Common myeloid progenitor, CD34-positive (primary cell): ENCODE measurements around the gene FBXO9.

Source experiments
- CTCF ChIA-PET: fragments of 350-600 bp; sonication (Branson Sonifier 250); formaldehyde crosslinking; loops from one replicate; lab custom pipeline; 2021; ENCODE audit warnings: antibody characterized with exemption; lab: Charles Lee
- POLR2A ChIA-PET: fragments of 350-600 bp; sonication (Branson Sonifier 250); formaldehyde crosslinking; loops from one replicate; lab custom pipeline; 2021; ENCODE audit warnings: antibody characterized with exemption; lab: Charles Lee
- DNase-seq, 3 donors: peaks; one replicate each; pipeline versions ENCODE4 v3.0.0 to v3.0.0-alpha.2; 2013
- H3K27ac ChIP-seq, 2 experiments: 1 replicate in 1 of 2; 2 replicates in 1 of 2; pipeline ENCODE4 v1.7.0; 2013; ENCODE audit warnings: inconsistent platforms in 2 of 2, low read length in 2 of 2, mild to moderate bottlenecking in 2 of 2, low read depth in 1 of 2, moderate library complexity in 1 of 2; ENCODE audit not compliant: severe bottlenecking in 2 of 2, insufficient read depth in 1 of 2, poor library complexity in 1 of 2
- H3K27me3 ChIP-seq, 5 experiments: replicated peaks in 2 of 5; 1 replicate in 3 of 5; 2 replicates in 2 of 5; pipeline versions ENCODE4 v1.6.1 to v1.7.0; 2013; ENCODE audit warnings: low read length in 4 of 5, mild to moderate bottlenecking in 2 of 5, moderate library complexity in 2 of 5, inconsistent platforms in 1 of 5; ENCODE audit not compliant: insufficient read depth in 5 of 5, control insufficient read depth in 4 of 5
- H3K36me3 ChIP-seq, 4 experiments: 1 replicate in 2 of 4; 2 replicates in 2 of 4; pipeline versions ENCODE4 v1.6.1 to v1.7.0; 2013; ENCODE audit warnings: low read length in 3 of 4, control low read depth in 1 of 4, mild to moderate bottlenecking in 1 of 4; ENCODE audit not compliant: control insufficient read depth in 4 of 4, insufficient read depth in 4 of 4
- H3K4me1 ChIP-seq, 4 experiments: 1 replicate in 3 of 4; 2 replicates in 1 of 4; pipeline versions ENCODE4 v1.6.1 to v1.7.1; 2013; ENCODE audit warnings: low read length in 3 of 4, mild to moderate bottlenecking in 3 of 4, control low read depth in 1 of 4, inconsistent platforms in 1 of 4, moderate library complexity in 1 of 4; ENCODE audit not compliant: control insufficient read depth in 4 of 4, insufficient read depth in 4 of 4; ENCODE audit errors: control extremely low read depth in 1 of 4
- H3K4me3 ChIP-seq, 7 experiments: 1 replicate in 4 of 7; 2 replicates in 3 of 7; pipeline versions ENCODE4 v1.5.1 to v1.7.0; 2013; ENCODE audit warnings: mild to moderate bottlenecking in 7 of 7, low read length in 6 of 7, moderate library complexity in 6 of 7, inconsistent platforms in 2 of 7, low read depth in 2 of 7, control low read depth in 1 of 7; ENCODE audit not compliant: insufficient read depth in 4 of 7, control insufficient read depth in 1 of 7; ENCODE audit errors: extremely low read depth in 1 of 7
- H3K9me3 ChIP-seq, 5 experiments: 1 replicate in 4 of 5; 2 replicates in 1 of 5; pipeline versions ENCODE4 v1.6.1 to v1.7.1; 2013; ENCODE audit warnings: low read length in 4 of 5, mild to moderate bottlenecking in 2 of 5, inconsistent platforms in 1 of 5, low read depth in 1 of 5, moderate library complexity in 1 of 5; ENCODE audit not compliant: control insufficient read depth in 4 of 5, insufficient read depth in 2 of 5; ENCODE audit errors: control extremely low read depth in 1 of 5
- WGBS: methylation state at CpG from one replicate; pipeline ENCODE4 v1.1.5; 2013; ENCODE audit not compliant: insufficient coverage; 5-methylcytosine and 5-hydroxymethylcytosine counted together

The FBXO9 gene

GRCh38 chr6:53112404-53112803 lies 47.2 kb downstream of the FBXO9 start:
- Histone ChIP-seq H3K27ac (no peak overlapping the region), H3K27me3 (no peaks in the 10 kb centered on the region), H3K4me1 (no peaks in the 10 kb centered on the region), H3K36me3 (no peaks in the 10 kb centered on the region), H3K9me3 (peaks cover 0 to 2% (median 0%) of the 10 kb centered on the region in 5 experiments), H3K4me3 (no peak overlapping the region)
- CTCF ChIA-PET: interaction anchor here (1.1 to 2.7 kb wide), 2 partner anchors 8 to 25 kb away, joined by 3 to 10 read pairs; no protein-coding TSS in a partner anchor
- DNase-seq: no peak
- POLR2A ChIA-PET: no interaction called here

GRCh38 chr6:53112871-53113270 lies 47.7 kb downstream of the FBXO9 start:
- ChIA-PET POLR2A (no interaction called here), CTCF (interaction anchor here (1.1 to 2.7 kb wide), 2 partner anchors 9 to 25 kb away, joined by 3 to 10 read pairs; no protein-coding TSS in a partner anchor)
- peaks cover 0 to 2% (median 0%) of the 10 kb centered on the region in 5 experiments for H3K9me3 ChIP-seq
- no peaks in the 10 kb centered on the region for H3K27me3 ChIP-seq
- WGBS: 83% methylated on average over 1 of the region's 1 CpG
- no peaks in the 10 kb centered on the region for H3K36me3 ChIP-seq
- no peak overlapping the region for H3K27ac ChIP-seq
- no peaks in the 10 kb centered on the region for H3K4me1 ChIP-seq
- no peak for DNase-seq
- no peak overlapping the region for H3K4me3 ChIP-seq

DNA sequence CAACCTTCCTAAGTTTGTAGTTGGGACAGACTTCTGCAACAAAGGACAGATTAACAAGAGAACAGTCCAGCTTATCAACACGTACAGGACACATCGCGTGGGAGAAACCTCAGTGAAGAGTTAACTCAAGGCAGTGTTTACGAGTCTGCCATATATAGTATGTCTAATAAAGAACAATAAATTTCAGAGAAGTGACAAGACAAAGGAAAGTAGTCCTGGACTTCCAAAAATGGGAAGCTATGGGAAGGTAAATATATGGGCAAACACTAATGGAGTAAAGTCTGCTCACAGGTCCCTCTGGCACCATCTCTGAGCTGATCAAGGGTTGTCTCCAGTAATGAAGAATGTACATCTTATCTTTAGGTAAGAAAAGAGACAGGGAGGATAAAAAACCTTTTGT lies 48.5 kb downstream of the FBXO9 start:
- DNase-seq: no peak
- ChIA-PET CTCF (interaction anchor here (2.7 kb wide), 1 partner anchor 10 kb away, joined by 10 read pairs; no protein-coding TSS in a partner anchor), POLR2A (no interaction called here)
- no peaks in the 10 kb centered on the region for H3K36me3 ChIP-seq
- no peak overlapping the region for H3K4me3 ChIP-seq
- no CpG with 5 or more reads among the region's 4 CpGs for WGBS
- H3K9me3 ChIP-seq: peaks cover 0 to 2% (median 0%) of the 10 kb centered on the region in 5 experiments
- H3K27ac ChIP-seq: no peak overlapping the region
- no peaks in the 10 kb centered on the region for H3K27me3 ChIP-seq
- no peaks in the 10 kb centered on the region for H3K4me1 ChIP-seq

GRCh38 chr6:53115113-53115512 lies 49.9 kb downstream of the FBXO9 start:
- Histone ChIP-seq H3K36me3 (no peaks in the 10 kb centered on the region), H3K27me3 (no peaks in the 10 kb centered on the region), H3K9me3 (peaks cover 0 to 2% (median 0%) of the 10 kb centered on the region in 5 experiments), H3K4me3 (no peak overlapping the region), H3K27ac (no peak overlapping the region), H3K4me1 (no peaks in the 10 kb centered on the region)
- DNase-seq: no peak
- ChIA-PET POLR2A (no interaction called here), CTCF (interaction anchor here (2.7 kb wide), 1 partner anchor 11 kb away, joined by 10 read pairs; no protein-coding TSS in a partner anchor)
- WGBS: 100% methylated on average over 1 of the region's 1 CpG

GRCh38 chr6:53115741-53116140 lies 50.5 kb downstream of the FBXO9 start:
- no peak overlapping the region for H3K27ac ChIP-seq
- H3K4me1 ChIP-seq: no peaks in the 10 kb centered on the region
- POLR2A ChIA-PET: no interaction called here
- H3K9me3 ChIP-seq: peaks cover 0 to 2% (median 0%) of the 10 kb centered on the region in 5 experiments
- H3K36me3 ChIP-seq: no peaks in the 10 kb centered on the region
- no peak overlapping the region for H3K4me3 ChIP-seq
- no peak for DNase-seq
- CTCF ChIA-PET: no interaction called here
- H3K27me3 ChIP-seq: no peaks in the 10 kb centered on the region
- WGBS: 100% methylated on average over 1 of the region's 2 CpGs

- POLR2A ChIA-PET: no interaction called here
- Histone ChIP-seq H3K27ac (no peak overlapping the region), H3K36me3 (no peaks in the 10 kb centered on the region), H3K4me3 (no peak overlapping the region), H3K9me3 (peaks cover 0 to 2% (median 0%) of the 10 kb centered on the region in 5 experiments), H3K27me3 (peaks cover 0 to 2% (median 0%) of the 10 kb centered on the region in 5 experiments), H3K4me1 (no peaks in the 10 kb centered on the region)
- no CpG with 5 or more reads among the region's 1 CpG for WGBS
- no peak for DNase-seq
- CTCF ChIA-PET: no interaction called here
These were observed 54.1 kb downstream of the FBXO9 start for GRCh38 chr6:53119349-53119748.

DNA sequence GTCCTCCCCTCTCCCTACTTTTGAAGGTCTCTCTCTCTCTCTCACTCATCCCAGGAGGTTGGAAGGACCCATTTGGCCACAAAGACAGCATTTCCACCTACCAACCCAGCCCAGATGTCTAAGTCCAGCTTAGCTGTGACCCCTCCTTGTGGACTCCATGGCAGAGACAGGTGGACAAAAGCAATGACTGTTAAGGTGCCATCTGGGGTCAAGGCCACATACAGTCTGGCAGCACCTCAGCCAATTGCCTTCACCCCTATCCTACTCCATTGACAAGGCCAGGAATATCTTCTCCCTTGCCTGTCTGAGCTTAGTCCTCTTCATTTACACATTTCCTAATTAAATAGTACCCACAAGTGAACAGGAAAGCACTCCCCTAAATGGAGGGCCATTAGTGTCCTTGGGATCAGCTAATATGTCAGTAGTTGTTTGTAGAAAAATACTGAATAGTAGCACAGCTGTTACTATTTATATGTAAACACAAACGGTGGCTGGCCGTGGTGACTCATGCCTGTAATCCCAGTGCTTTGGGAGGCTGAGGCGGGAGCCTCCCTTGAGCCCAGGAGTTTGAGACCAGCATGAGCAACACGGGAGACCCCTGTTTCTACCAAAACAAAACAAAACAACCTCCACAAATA lies 54.7 kb downstream of the FBXO9 start:
- no peaks in the 10 kb centered on the region for H3K36me3 ChIP-seq
- ChIA-PET POLR2A (no interaction called here), CTCF (no interaction called here)
- H3K4me3 ChIP-seq: no peak overlapping the region
- H3K27me3 ChIP-seq: peaks cover 0 to 2% (median 0%) of the 10 kb centered on the region in 5 experiments
- no peak overlapping the region for H3K27ac ChIP-seq
- peaks cover 0 to 2% (median 0%) of the 10 kb centered on the region in 5 experiments for H3K9me3 ChIP-seq
- DNase-seq: no peak
- no peaks in the 10 kb centered on the region for H3K4me1 ChIP-seq
- WGBS: no CpG with 5 or more reads among the region's 4 CpGs
